ENCODE measurements around the gene ZNF710.

ZNF710 gene

DNA sequence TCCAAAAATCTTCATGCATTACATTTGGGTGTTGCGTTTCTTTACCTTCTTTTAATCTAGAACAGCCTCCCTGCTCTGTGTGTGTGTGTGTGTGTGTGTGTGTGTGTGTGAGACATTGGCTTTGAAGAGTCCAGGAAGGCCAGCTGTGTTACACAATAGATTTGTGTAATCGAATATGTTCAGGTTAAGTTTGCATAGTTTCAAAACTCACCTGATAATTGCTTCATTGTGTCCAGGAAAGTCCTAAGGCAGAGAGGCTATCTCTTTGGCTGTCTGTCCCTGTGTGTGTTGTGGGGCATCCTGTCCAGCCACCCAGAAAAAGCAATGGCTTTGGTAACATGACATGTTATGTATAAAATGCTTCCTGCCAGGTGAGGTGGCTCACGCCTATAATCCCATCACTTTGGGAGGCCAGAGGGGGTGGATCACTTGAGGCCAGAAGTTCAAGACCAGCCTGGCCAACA is 37.5 kb downstream of the ZNF710 start:
- TF ChIP-seq, protein P1, sequence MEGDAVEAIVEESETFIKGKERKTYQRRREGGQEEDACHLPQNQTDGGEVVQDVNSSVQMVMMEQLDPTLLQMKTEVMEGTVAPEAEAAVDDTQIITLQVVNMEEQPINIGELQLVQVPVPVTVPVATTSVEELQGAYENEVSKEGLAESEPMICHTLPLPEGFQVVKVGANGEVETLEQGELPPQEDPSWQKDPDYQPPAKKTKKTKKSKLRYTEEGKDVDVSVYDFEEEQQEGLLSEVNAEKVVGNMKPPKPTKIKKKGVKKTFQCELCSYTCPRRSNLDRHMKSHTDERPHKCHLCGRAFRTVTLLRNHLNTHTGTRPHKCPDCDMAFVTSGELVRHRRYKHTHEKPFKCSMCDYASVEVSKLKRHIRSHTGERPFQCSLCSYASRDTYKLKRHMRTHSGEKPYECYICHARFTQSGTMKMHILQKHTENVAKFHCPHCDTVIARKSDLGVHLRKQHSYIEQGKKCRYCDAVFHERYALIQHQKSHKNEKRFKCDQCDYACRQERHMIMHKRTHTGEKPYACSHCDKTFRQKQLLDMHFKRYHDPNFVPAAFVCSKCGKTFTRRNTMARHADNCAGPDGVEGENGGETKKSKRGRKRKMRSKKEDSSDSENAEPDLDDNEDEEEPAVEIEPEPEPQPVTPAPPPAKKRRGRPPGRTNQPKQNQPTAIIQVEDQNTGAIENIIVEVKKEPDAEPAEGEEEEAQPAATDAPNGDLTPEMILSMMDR (conservative IDR thresholded peaks at IDR 0.05; ENCODE audit: low read length), result no peak
- H3K4me3 ChIP-seq (ENCODE audit: low read length), result no peak overlapping the region
- DNase-seq (ENCODE audit: low read depth), result no peak

DNA sequence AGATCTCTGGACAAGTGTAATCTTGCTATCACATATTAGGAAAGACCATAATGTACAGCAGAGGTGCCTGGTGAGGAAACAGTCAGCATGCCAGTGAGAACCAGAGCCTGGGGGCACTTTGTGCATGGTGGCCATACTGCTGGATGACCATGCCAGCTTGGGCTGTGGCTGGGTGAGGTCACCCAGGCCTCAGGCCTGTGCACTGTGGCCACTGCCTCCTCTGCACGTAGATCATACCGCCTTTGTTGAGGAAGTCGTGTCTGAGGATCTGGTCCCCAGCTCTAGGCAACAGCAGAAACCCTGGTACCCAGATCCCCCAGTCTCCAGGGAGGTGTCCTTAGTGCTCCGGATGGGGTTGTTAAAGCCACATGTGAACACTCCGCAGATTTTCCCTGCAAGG is 38.9 kb downstream of the ZNF710 start:
- H3K4me3 ChIP-seq (ENCODE audit: low read length), result no peak overlapping the region
- TF ChIP-seq, protein P1 (conservative IDR thresholded peaks at IDR 0.05; ENCODE audit: low read length), result no peak
- DNase-seq (ENCODE audit: low read depth), result no peak

DNA sequence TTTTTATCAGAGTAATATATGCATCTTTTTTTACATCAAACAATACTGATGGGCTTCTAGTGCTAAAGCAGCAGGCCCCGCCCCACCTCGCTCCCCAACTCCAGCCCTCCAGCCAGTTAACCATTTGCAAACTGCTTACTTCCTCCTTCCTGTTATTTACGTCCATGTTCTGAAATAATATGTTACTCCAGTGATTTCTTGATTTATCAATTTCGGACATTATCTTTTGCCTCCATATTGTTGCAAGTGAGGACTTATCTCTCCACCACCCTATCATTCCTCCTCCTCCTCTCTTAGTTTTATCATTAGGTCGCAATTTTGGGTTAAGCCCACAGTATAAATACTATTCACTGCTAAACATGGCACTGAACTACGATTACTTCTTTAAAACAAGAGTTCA is 39.5 kb downstream of the ZNF710 start:
- DNase-seq (ENCODE audit: low read depth), result no peak
- H3K4me3 ChIP-seq (ENCODE audit: low read length), result no peak overlapping the region
- TF ChIP-seq, protein P1 (conservative IDR thresholded peaks at IDR 0.05; ENCODE audit: low read length), result no peak

DNA sequence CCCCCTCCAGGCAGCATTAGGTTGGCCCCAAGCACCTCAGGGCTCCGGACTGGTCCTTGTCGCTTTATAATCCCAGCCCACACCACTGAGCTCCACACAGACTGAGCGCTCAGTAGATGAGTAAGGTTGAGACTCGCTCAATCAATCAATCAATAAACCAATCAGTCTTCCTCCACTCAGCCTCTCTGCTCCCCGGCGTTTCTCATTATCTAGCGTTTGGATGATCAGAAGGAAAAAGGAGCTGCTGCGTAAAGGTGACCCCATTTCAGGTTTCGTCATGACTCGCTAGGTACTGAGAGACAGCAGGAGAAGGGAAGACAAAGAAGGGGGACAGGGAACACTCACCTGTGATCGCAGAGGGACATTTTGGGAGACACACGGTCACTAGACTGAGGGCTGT is 41.2 kb downstream of the ZNF710 start:
- TF ChIP-seq, protein P1 (conservative IDR thresholded peaks at IDR 0.05; ENCODE audit: low read length), result no peak
- DNase-seq (ENCODE audit: low read depth), result no peak
- H3K4me3 ChIP-seq (ENCODE audit: low read length), result no peak overlapping the region

DNA sequence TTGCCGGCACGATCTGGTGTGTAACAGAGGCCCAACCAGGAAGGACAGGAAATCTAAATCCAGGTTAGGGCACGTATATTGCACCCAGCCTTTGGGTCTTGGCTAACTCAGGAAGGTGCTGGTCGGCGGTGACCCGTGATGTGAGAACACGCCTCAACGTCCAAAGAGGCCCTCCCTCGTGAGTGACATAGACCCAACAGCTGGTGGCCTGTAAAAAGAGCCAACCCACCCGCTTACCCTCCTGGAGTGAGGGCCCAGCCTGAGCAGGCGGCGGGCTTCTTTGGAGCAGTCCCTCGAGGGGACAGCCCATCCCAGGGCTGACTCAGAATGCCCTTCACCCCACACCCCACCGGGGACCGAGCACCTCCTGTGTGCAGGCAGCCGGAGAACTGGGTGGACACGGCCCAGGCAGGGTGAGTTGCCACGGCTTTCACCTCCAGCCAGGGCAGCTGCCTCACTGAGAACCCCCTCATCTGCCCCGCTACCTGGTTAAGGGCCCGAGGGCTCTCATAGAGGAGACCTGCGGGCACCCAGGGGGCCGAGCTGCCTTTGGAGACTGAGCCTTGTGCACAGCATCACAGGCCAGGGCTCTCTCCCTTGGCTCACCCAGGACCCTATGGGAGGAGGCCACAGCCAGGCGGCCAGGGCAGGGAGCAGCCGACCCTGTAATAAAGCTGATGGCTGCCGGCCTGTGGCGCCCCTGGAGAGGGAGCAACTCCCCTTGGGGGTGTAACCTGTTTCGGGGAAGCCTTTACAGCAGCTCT is 41.8 kb downstream of the ZNF710 start:
- DNase-seq (ENCODE audit: low read depth), result no peak
- TF ChIP-seq, protein P1 (conservative IDR thresholded peaks at IDR 0.05; ENCODE audit: low read length), result no peak
- no peak overlapping the region for H3K4me3 ChIP-seq (ENCODE audit: low read length)

DNA sequence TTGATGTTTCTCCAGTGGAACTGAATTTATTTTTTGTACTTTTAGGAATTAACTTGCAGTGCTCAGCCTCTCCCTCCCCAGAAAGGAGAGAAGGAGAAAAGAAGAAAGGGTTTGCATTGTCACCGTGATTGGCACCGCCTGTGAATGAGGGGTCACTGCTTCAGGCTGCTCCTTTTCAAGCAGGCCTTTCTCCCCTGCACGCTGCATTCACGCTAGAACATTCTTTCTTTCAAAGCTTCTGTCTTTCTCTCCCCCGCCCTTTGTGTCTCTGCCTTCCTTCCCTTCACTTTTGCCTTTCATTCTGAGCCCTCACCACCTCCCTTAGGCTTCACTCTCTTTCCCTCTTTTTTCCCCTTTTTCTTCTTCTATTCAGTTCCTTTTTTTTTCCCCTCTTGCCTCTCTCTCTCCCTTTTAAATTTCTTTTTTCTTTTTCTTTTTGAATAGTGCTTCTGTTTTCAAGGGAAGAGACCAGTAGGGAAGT is 42.4 kb downstream of the ZNF710 start:
- H3K4me3 ChIP-seq (ENCODE audit: low read length), result no peak overlapping the region
- DNase-seq (ENCODE audit: low read depth), result no peak
- TF ChIP-seq, protein P1 (conservative IDR thresholded peaks at IDR 0.05; ENCODE audit: low read length), result no peak

DNA sequence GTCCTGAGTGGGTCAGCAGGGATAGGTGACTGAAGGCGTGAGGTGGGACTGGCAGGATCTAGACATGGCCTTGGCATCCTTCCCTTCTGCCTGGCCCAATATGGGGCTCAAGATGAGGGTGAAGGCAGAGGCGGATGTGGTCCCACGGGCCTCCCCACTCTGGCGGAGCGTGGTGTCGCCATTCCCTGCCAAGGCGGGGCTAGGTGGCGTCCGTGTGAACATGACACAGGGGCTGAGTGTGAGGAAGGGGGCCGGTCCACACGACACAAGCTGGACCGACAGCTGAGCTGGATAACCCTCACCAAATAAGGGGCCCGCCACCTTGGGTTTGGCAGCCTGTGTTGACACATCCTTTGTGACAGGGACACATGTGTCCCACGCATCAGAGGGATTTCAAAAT is 43.1 kb downstream of the ZNF710 start:
- no peak for DNase-seq (ENCODE audit: low read depth)
- TF ChIP-seq, protein P1 (conservative IDR thresholded peaks at IDR 0.05; ENCODE audit: low read length), result no peak
- no peak overlapping the region for H3K4me3 ChIP-seq (ENCODE audit: low read length)
